GM23338 (cell line): ENCODE results near the gene ANKRD18A.
"Not testable (repeated sequence)": the region's sequence is repeated elsewhere in the genome, so short reads cannot be mapped to it uniquely, and the experiment has no call there.

Source experiments
- POLR2AphosphoS5 ChIP-seq: IDR thresholded peaks from 2 replicates; pipeline ENCODE4 v1.6.1; 2016; ENCODE audit warnings: antibody characterized with exemption, low read depth
- STAT1 ChIP-seq: IDR thresholded peaks from one replicate; pipeline ENCODE4 v1.6.1; 2016; ENCODE audit warnings: antibody characterized with exemption; ENCODE audit not compliant: unreplicated experiment
- ZNF114 ChIP-seq: fragments of 250-450 bp; sonication (Bioruptor Pico); IDR thresholded peaks from 2 replicates; pipeline ENCODE4 v1.5.0; 2020; ENCODE audit warnings: mild to moderate bottlenecking, moderate library complexity
- TF ChIP-seq, protein P1 (sequence below), 2 experiments: fragments of 200-600 bp in 1 of 2; sonication (generic) in 1 of 2; conservative IDR thresholded peaks; 2 replicates each; pipeline versions ENCODE4 v1.5.1 to v1.6.1; 2016 to 2017; ENCODE audit warnings: antibody characterized with exemption in 2 of 2, low read depth in 2 of 2, mild to moderate bottlenecking in 2 of 2, moderate library complexity in 1 of 2

DNA sequence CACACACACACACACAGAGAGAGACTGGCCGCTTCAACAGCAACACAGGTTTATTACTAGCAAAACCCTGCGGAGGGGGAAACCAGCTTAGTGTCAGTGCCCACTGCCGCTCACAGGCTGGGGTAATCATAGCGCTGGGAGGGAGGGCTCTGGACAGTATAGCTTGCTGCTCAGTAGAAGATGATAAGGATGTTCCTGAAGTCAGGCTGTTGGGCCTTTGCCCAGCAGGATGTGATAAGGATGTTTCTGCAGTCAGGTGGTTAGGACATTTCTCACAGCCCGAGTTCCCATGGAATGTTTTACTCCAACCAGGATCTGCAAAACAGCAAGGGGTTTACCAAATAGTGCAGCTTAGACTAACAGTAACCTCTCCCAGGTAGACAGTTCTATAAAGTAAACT lies 79.9 kb downstream of the ANKRD18A start:
- TF ChIP-seq, protein P1, sequence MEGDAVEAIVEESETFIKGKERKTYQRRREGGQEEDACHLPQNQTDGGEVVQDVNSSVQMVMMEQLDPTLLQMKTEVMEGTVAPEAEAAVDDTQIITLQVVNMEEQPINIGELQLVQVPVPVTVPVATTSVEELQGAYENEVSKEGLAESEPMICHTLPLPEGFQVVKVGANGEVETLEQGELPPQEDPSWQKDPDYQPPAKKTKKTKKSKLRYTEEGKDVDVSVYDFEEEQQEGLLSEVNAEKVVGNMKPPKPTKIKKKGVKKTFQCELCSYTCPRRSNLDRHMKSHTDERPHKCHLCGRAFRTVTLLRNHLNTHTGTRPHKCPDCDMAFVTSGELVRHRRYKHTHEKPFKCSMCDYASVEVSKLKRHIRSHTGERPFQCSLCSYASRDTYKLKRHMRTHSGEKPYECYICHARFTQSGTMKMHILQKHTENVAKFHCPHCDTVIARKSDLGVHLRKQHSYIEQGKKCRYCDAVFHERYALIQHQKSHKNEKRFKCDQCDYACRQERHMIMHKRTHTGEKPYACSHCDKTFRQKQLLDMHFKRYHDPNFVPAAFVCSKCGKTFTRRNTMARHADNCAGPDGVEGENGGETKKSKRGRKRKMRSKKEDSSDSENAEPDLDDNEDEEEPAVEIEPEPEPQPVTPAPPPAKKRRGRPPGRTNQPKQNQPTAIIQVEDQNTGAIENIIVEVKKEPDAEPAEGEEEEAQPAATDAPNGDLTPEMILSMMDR (conservative IDR thresholded peaks at IDR 0.05; ENCODE audit: low read depth in 2 of 2), result not testable (repeated sequence)
- TF ChIP-seq ZNF114 (CRISPR knock-in tag); STAT1; POLR2AphosphoS5: not testable (repeated sequence)
